H9 (cell line): ENCODE results near the gene TERF2IP. TPM values are rescaled to one million over a fixed set of nuclear protein-coding genes. Genes with fewer than 3 reads are reported as not detected.

ENCODE experiments used
- DNase-seq: peaks from one replicate; pipeline ENCODE4 v3.0.0-alpha.2; 2017
- H2AFZ ChIP-seq: one replicate; pipeline ENCODE4 v1.6.1; 2013; ENCODE audit warnings: mild to moderate bottlenecking, low read length, control low read depth, moderate library complexity
- H2AK5ac ChIP-seq: 2 replicates; pipeline ENCODE4 v1.6.1; 2013; ENCODE audit warnings: low read length, control low read depth, mixed read lengths; ENCODE audit not compliant: insufficient read length
- H2BK120ac ChIP-seq: one replicate; pipeline ENCODE4 v1.6.1; 2013; ENCODE audit warnings: low read depth, mild to moderate bottlenecking, low read length, control low read depth, inconsistent platforms; ENCODE audit not compliant: poor library complexity, severe bottlenecking
- H2BK12ac ChIP-seq: 2 replicates; pipeline ENCODE4 v1.6.1; 2013; ENCODE audit warnings: low read length, control low read depth, mixed read lengths, low read depth; ENCODE audit not compliant: insufficient read length
- H2BK15ac ChIP-seq: 2 replicates; pipeline ENCODE4 v1.6.1; 2013; ENCODE audit warnings: low read depth, low read length, control low read depth
- H2BK20ac ChIP-seq: one replicate; pipeline ENCODE4 v1.6.1; 2013; ENCODE audit warnings: low read depth, mild to moderate bottlenecking, low read length, control low read depth, inconsistent platforms; ENCODE audit not compliant: poor library complexity, severe bottlenecking
- H2BK5ac ChIP-seq: 2 replicates; pipeline ENCODE4 v1.6.1; 2013; ENCODE audit warnings: low read length, control low read depth, mixed read lengths; ENCODE audit not compliant: insufficient read length
- H3K14ac ChIP-seq: 2 replicates; pipeline ENCODE4 v1.6.1; 2013; ENCODE audit warnings: low read length, control low read depth; ENCODE audit not compliant: insufficient read depth
- H3K18ac ChIP-seq: 2 replicates; pipeline ENCODE4 v1.6.1; 2013; ENCODE audit warnings: low read depth, mild to moderate bottlenecking, mixed read lengths, low read length, control low read depth; ENCODE audit not compliant: insufficient read length
- H3K23ac ChIP-seq: 2 replicates; pipeline ENCODE4 v1.6.1; 2013; ENCODE audit warnings: low read length, control low read depth, mixed read lengths, low read depth; ENCODE audit not compliant: insufficient read length
- H3K23me2 ChIP-seq: 2 replicates; pipeline ENCODE4 v1.6.1; 2013; ENCODE audit warnings: low read depth, mild to moderate bottlenecking, mixed read lengths, low read length, control low read depth; ENCODE audit not compliant: insufficient read length, poor library complexity, severe bottlenecking
- H3K27ac ChIP-seq: 2 replicates; pipeline ENCODE4 v1.5.1; 2013; ENCODE audit warnings: low read length, control low read depth, mixed read lengths, low read depth; ENCODE audit not compliant: insufficient read length
- H3K27me3 ChIP-seq: 2 replicates; pipeline ENCODE4 v1.6.1; 2013; ENCODE audit warnings: low read length, control low read depth, inconsistent platforms; ENCODE audit not compliant: insufficient read depth
- H3K4ac ChIP-seq: 2 replicates; pipeline ENCODE4 v1.6.1; 2013; ENCODE audit warnings: low read depth, mild to moderate bottlenecking, control low read depth, inconsistent platforms, low read length, moderate library complexity
- H3K4me1 ChIP-seq: 2 replicates; pipeline ENCODE4 v1.6.1; 2013; ENCODE audit warnings: low read length, control low read depth, inconsistent platforms; ENCODE audit not compliant: insufficient read depth
- H3K4me2 ChIP-seq: 2 replicates; pipeline ENCODE4 v1.6.1; 2013; ENCODE audit warnings: low read length, control low read depth, mixed read lengths; ENCODE audit not compliant: insufficient read length, insufficient read depth
- H3K56ac ChIP-seq: 2 replicates; pipeline ENCODE4 v1.6.1; 2013; ENCODE audit warnings: low read depth, mild to moderate bottlenecking, mixed read lengths, low read length, control low read depth; ENCODE audit not compliant: insufficient read length
- H3K79me1 ChIP-seq: 2 replicates; pipeline ENCODE4 v1.6.1; 2013; ENCODE audit warnings: low read depth, mild to moderate bottlenecking, moderate library complexity, low read length, control low read depth, inconsistent platforms; ENCODE audit not compliant: insufficient read depth, poor library complexity, severe bottlenecking
- H3K79me2 ChIP-seq: 2 replicates; pipeline ENCODE4 v1.6.1; 2013; ENCODE audit warnings: low read length, control low read depth, inconsistent platforms; ENCODE audit not compliant: insufficient read depth
- H3K9ac ChIP-seq: 2 replicates; pipeline ENCODE4 v1.6.1; 2013; ENCODE audit warnings: low read length, control low read depth, mixed read lengths; ENCODE audit not compliant: insufficient read length; ENCODE audit errors: extremely low read depth
- H3K9me3 ChIP-seq: one replicate; pipeline ENCODE4 v1.6.1; 2013; ENCODE audit warnings: low read depth, low read length, inconsistent platforms; ENCODE audit not compliant: control insufficient read depth
- H3T11ph ChIP-seq: one replicate; pipeline ENCODE4 v1.6.1; 2013; ENCODE audit warnings: mild to moderate bottlenecking, low read length, control low read depth, inconsistent platforms
- H4K20me1 ChIP-seq: one replicate; pipeline ENCODE4 v1.6.1; 2013; ENCODE audit not compliant: control insufficient read depth, insufficient read length, insufficient read depth
- H4K5ac ChIP-seq: 2 replicates; pipeline ENCODE4 v1.6.1; 2013; ENCODE audit warnings: low read depth, mild to moderate bottlenecking, mixed read lengths, low read length, control low read depth; ENCODE audit not compliant: insufficient read length
- H4K8ac ChIP-seq: replicated peaks from 2 replicates; pipeline ENCODE4 v1.6.1; 2013; ENCODE audit warnings: low read length, control low read depth, mixed read lengths, low read depth; ENCODE audit not compliant: insufficient read length
- H4K91ac ChIP-seq: 2 replicates; pipeline ENCODE4 v1.6.1; 2013; ENCODE audit warnings: low read depth, mild to moderate bottlenecking, moderate library complexity, mixed read lengths, low read length, control low read depth; ENCODE audit not compliant: insufficient read length
- H3K27ac Mint-ChIP-seq, 3 experiments: 2 replicates in 2 of 3; 3 replicates in 1 of 3; pipeline ENCODE4 v1.8.0; 2020 to 2021; ENCODE audit warnings: mixed read lengths in 3 of 3, mild to moderate bottlenecking in 1 of 3, moderate library complexity in 1 of 3
- H3K27me3 Mint-ChIP-seq: 2 replicates; pipeline ENCODE4 v1.8.0; 2021; ENCODE audit warnings: low read depth, mild to moderate bottlenecking, moderate library complexity, mixed read lengths
- H3K36me3 Mint-ChIP-seq, 3 experiments: 2 replicates in 2 of 3; 3 replicates in 1 of 3; pipeline ENCODE4 v1.8.0; 2020 to 2021; ENCODE audit warnings: low read depth in 3 of 3, mixed read lengths in 3 of 3; ENCODE audit not compliant: insufficient read depth in 1 of 3
- H3K4me1 Mint-ChIP-seq, 2 experiments: 2 replicates each; pipeline ENCODE4 v1.8.0; 2020; ENCODE audit warnings: mixed read lengths in 2 of 2
- H3K4me3 Mint-ChIP-seq, 2 experiments: 2 replicates in 1 of 2; 3 replicates in 1 of 2; pipeline ENCODE4 v1.8.0; 2020 to 2021; ENCODE audit warnings: mild to moderate bottlenecking in 2 of 2, mixed read lengths in 2 of 2, moderate library complexity in 1 of 2
- H3K9me3 Mint-ChIP-seq, 2 experiments: 2 replicates in 1 of 2; 3 replicates in 1 of 2; pipeline ENCODE4 v1.8.0; 2020; ENCODE audit warnings: mild to moderate bottlenecking in 2 of 2, mixed read lengths in 2 of 2, moderate library complexity in 1 of 2
- WGBS: extraction: QIAGEN DNeasy Blood & Tissue Kit; methylation state at CpG from one replicate; pipeline ENCODE4 v1.1.7; 2013; ENCODE audit warnings: missing lambda C conversion rate, low lambda C conversion rate, mixed read lengths; ENCODE audit not compliant: insufficient read length; ENCODE audit errors: extremely low coverage; 5-methylcytosine and 5-hydroxymethylcytosine counted together
- total RNA-seq: library from RNA; stranded (reverse); gene quantifications from 2 replicates; pipeline ENCODE4 v1.2.1, GENCODE V29; 2021
- TF ChIP-seq, protein P1 (sequence below): fragments of 200-600 bp; sonication (generic); conservative IDR thresholded peaks from 3 replicates; pipeline ENCODE4 v1.8.0; 2021; ENCODE audit warnings: antibody characterized with exemption, mild to moderate bottlenecking

Gene TERF2IP
- total RNA-seq, 1 experiment from 2014 or later, result 15.6 TPM

DNA sequence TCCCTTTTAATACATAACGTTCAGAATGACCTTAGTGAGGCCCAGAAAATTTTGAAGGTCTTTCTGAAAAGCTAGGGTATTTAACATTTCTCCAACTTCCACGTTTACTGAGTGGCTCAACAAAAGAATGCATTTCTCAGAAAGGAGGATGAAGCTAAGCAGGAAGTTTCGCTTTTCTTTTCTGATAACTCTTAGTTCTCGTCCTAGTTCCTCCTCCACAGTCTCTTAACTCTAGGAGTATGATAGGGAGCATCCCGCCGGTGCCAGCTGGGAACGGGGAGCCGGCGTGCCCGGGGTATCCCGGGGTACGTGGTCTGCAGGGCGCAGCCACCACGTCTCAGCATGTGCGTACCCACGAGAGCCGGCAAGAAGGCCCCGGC, 471 bp upstream of the TERF2IP start:
- Histone ChIP-seq H3K4me2 (peak overlapping the region; percentile 99), H3K56ac (no peak overlapping the region), H3T11ph (no peak overlapping the region), H3K27ac (no peak overlapping the region), H4K5ac (no peak overlapping the region), H3K9ac (peak overlapping the region; percentile 96), H3K4me1 (no peaks in the 10 kb centered on the region), H3K4ac (no peak overlapping the region), H3K14ac (peak overlapping the region; percentile 85), H2BK5ac (peak overlapping the region; percentile 23), H4K20me1 (no peaks in the 10 kb centered on the region), H4K8ac (no peak overlapping the region), H2BK120ac (no peak overlapping the region), H2AK5ac (no peak overlapping the region), H2BK12ac (no peak overlapping the region), H3K27me3 (no peaks in the 10 kb centered on the region), H3K18ac (peak overlapping the region; percentile 86), H3K9me3 (no peaks in the 10 kb centered on the region), H3K23me2 (peaks cover 4% of the 10 kb centered on the region), H3K23ac (no peak overlapping the region), H2BK15ac (no peak overlapping the region), H3K79me2 (peaks cover 38% of the 10 kb centered on the region), H4K91ac (no peak overlapping the region), H3K79me1 (no peaks in the 10 kb centered on the region), H2BK20ac (no peak overlapping the region), H2AFZ (no peak overlapping the region)
- TF ChIP-seq, protein P1, sequence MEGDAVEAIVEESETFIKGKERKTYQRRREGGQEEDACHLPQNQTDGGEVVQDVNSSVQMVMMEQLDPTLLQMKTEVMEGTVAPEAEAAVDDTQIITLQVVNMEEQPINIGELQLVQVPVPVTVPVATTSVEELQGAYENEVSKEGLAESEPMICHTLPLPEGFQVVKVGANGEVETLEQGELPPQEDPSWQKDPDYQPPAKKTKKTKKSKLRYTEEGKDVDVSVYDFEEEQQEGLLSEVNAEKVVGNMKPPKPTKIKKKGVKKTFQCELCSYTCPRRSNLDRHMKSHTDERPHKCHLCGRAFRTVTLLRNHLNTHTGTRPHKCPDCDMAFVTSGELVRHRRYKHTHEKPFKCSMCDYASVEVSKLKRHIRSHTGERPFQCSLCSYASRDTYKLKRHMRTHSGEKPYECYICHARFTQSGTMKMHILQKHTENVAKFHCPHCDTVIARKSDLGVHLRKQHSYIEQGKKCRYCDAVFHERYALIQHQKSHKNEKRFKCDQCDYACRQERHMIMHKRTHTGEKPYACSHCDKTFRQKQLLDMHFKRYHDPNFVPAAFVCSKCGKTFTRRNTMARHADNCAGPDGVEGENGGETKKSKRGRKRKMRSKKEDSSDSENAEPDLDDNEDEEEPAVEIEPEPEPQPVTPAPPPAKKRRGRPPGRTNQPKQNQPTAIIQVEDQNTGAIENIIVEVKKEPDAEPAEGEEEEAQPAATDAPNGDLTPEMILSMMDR, result no peak
- peaks cover 23 to 28% of the 10 kb centered on the region in 2 experiments for H3K4me1 Mint-ChIP-seq
- H3K27me3 Mint-ChIP-seq, result no peaks in the 10 kb centered on the region
- no CpG with 5 or more reads among the region's 18 CpGs for WGBS
- peak overlapping the region; percentile 95 to 98 for H3K4me3 Mint-ChIP-seq
- H3K36me3 Mint-ChIP-seq, result peaks cover 22 to 39% (median 30%) of the 10 kb centered on the region in 3 experiments; a peak in 6 of 7 replicates
- no peak for DNase-seq
- no peaks in the 10 kb centered on the region; a peak in 1 of 5 replicates for H3K9me3 Mint-ChIP-seq
- H3K27ac Mint-ChIP-seq, result peak overlapping the region; percentile 87 to 98 (median 97); a peak in 6 of 7 replicates
